22Rv1 (cell line): ENCODE results near the gene TEKT4.
"Not testable (repeated sequence)": the region's sequence is repeated elsewhere in the genome, so short reads cannot be mapped to it uniquely, and the experiment has no call there.

Experiments
- ZFX ChIP-seq: fragments of 450-650 bp; IDR thresholded peaks from 2 replicates; pipeline ENCODE4 v1.6.1; 2017; ENCODE audit warnings: antibody characterized with exemption, borderline replicate concordance
- TF ChIP-seq, protein P1 (sequence below): fragments of 450-650 bp; IDR thresholded peaks from 2 replicates; pipeline ENCODE4 v1.5.1; 2017; ENCODE audit warnings: mild to moderate bottlenecking

DNA sequence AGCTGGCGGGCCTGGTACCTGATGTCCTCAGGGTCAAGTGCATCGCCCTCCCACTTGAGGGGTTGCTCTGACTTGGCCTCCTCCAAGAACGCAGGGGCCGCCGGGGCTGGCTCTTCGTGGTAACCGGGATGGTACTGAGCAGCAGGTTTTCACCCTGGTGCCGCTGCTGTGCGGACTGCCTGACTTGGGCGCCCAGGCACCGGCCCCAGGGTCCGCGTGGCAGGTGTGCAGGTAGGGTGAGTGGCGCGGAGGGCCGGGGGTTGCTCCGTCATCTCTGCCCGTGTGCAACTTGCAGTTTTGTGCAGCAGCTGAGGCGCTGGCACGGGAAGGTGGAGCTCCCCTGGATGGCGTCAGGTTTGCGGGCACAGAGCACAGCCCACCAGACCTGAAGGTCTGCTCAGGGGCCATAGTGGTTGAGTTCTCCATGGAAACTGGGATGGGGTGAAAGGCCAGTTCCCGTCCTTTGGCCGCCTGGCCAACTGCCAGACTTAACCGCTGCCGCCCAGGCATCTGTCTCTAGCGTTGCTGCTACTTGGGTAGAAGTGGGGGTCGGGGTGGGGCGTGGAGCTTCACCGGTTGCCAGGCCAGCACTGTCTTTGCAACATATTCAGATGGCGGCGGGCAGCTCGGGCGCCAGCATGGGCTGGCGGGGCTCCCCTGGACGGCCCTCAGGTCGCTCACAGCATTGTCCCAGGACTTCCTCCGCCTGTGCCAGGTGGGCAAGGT, 12.9 kb upstream of the TEKT4 start:
- TF ChIP-seq, protein P1, sequence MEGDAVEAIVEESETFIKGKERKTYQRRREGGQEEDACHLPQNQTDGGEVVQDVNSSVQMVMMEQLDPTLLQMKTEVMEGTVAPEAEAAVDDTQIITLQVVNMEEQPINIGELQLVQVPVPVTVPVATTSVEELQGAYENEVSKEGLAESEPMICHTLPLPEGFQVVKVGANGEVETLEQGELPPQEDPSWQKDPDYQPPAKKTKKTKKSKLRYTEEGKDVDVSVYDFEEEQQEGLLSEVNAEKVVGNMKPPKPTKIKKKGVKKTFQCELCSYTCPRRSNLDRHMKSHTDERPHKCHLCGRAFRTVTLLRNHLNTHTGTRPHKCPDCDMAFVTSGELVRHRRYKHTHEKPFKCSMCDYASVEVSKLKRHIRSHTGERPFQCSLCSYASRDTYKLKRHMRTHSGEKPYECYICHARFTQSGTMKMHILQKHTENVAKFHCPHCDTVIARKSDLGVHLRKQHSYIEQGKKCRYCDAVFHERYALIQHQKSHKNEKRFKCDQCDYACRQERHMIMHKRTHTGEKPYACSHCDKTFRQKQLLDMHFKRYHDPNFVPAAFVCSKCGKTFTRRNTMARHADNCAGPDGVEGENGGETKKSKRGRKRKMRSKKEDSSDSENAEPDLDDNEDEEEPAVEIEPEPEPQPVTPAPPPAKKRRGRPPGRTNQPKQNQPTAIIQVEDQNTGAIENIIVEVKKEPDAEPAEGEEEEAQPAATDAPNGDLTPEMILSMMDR, result not testable (repeated sequence)
- not testable (repeated sequence) for TF ChIP-seq ZFX
